H1 (cell line): ENCODE measurements around the gene USP7. TPM values are rescaled to one million over a fixed set of nuclear protein-coding genes. Genes with fewer than 3 reads are reported as not detected.

ENCODE experiments used
- CTCF ChIA-PET: fragments of 300-600 bp; sonication (Branson Sonifier 250); formaldehyde crosslinking; loops from one replicate; lab custom pipeline; 2021; ENCODE audit not compliant: partially characterized antibody; lab: Charles Lee
- POLR2A ChIA-PET: fragments of 300-600 bp; sonication (Branson Sonifier 250); formaldehyde crosslinking; loops from one replicate; lab custom pipeline; 2021; ENCODE audit warnings: inconsistent platforms; ENCODE audit not compliant: partially characterized antibody; lab: Charles Lee
- DNase-seq, 2 experiments: peaks; one replicate each; pipeline versions ENCODE4 v3.0.0 to v3.0.0-alpha.2; 2010 to 2022; ENCODE audit warnings: low spot score in 2 of 2, low read depth in 1 of 2, mixed read lengths in 1 of 2
- FAIRE-seq: peaks from 2 replicates; lab custom pipeline; 2011; peaks lifted over from hg19 to GRCh38; lab: Jason Lieb, UNC
- H2AFZ ChIP-seq: 2 replicates; pipeline ENCODE4 v1.8.1; 2012; ENCODE audit warnings: low read length, inconsistent platforms
- H2AK5ac ChIP-seq: 2 replicates; pipeline ENCODE4 v1.6.1; 2013; ENCODE audit warnings: low read depth, low read length
- H2BK120ac ChIP-seq: replicated peaks from 2 replicates; pipeline ENCODE3; 2013; ENCODE audit warnings: low read depth, low read length, inconsistent platforms
- H2BK12ac ChIP-seq: 2 replicates; pipeline ENCODE4 v1.6.1; 2013; ENCODE audit warnings: low read depth, low read length
- H2BK15ac ChIP-seq: 2 replicates; pipeline ENCODE4 v1.6.1; 2013; ENCODE audit warnings: low read length
- H2BK20ac ChIP-seq: 2 replicates; pipeline ENCODE4 v1.6.1; 2013; ENCODE audit warnings: low read length
- H2BK5ac ChIP-seq: 2 replicates; pipeline ENCODE4 v1.6.1; 2013; ENCODE audit warnings: low read depth, low read length
- H3K14ac ChIP-seq: 2 replicates; pipeline ENCODE4 v1.6.1; 2013; ENCODE audit warnings: inconsistent platforms; ENCODE audit not compliant: insufficient read length
- H3K18ac ChIP-seq: 2 replicates; pipeline ENCODE4 v1.6.1; 2013; ENCODE audit warnings: low read length; ENCODE audit errors: extremely low read depth
- H3K23ac ChIP-seq: 2 replicates; pipeline ENCODE4 v1.6.1; 2013; ENCODE audit warnings: inconsistent platforms; ENCODE audit not compliant: insufficient read length
- H3K23me2 ChIP-seq: 2 replicates; pipeline ENCODE4 v1.6.1; 2013; ENCODE audit warnings: low read depth, low read length
- H3K27ac ChIP-seq: 2 replicates; pipeline ENCODE4 v1.6.1; 2011; ENCODE audit warnings: low read depth, low read length, inconsistent platforms
- H3K27me3 ChIP-seq, 4 experiments: replicated peaks in 1 of 4; 1 replicate in 1 of 4; 2 replicates in 3 of 4; pipeline versions ENCODE4 v1.6.1 to v1.8.1; 2011 to 2013; ENCODE audit warnings: low read length in 3 of 4, mild to moderate bottlenecking in 3 of 4, inconsistent platforms in 2 of 4, mixed read lengths in 2 of 4, moderate library complexity in 1 of 4; ENCODE audit not compliant: control insufficient read depth in 3 of 4, insufficient read depth in 3 of 4; ENCODE audit errors: extremely low read depth in 1 of 4
- H3K36me3 ChIP-seq, 4 experiments: 2 replicates each; pipeline versions ENCODE4 v1.6.1 to v1.8.1; 2011 to 2013; ENCODE audit warnings: mild to moderate bottlenecking in 4 of 4, low read length in 3 of 4, moderate library complexity in 2 of 4, control low read depth in 1 of 4, inconsistent platforms in 1 of 4; ENCODE audit not compliant: insufficient read depth in 4 of 4, control insufficient read depth in 2 of 4
- H3K4ac ChIP-seq: replicated peaks from 2 replicates; pipeline ENCODE3; 2013; ENCODE audit warnings: low read length, low read depth, mixed read lengths, inconsistent platforms; ENCODE audit not compliant: insufficient read length
- H3K4me1 ChIP-seq, 4 experiments: replicated peaks in 1 of 4; 1 replicate in 1 of 4; 2 replicates in 3 of 4; pipeline versions ENCODE4 v1.6.1 to v1.8.1; 2011 to 2013; ENCODE audit warnings: low read length in 3 of 4, inconsistent platforms in 2 of 4, mixed read lengths in 1 of 4; ENCODE audit not compliant: insufficient read depth in 4 of 4, control insufficient read depth in 3 of 4
- H3K4me2 ChIP-seq, 2 experiments: 2 replicates each; pipeline versions ENCODE4 v1.6.1 to v1.8.1; 2011 to 2013; ENCODE audit warnings: low read depth in 2 of 2, low read length in 2 of 2, control low read depth in 1 of 2, inconsistent platforms in 1 of 2, mild to moderate bottlenecking in 1 of 2; ENCODE audit not compliant: insufficient read depth in 1 of 2
- H3K4me3 ChIP-seq, 4 experiments: fragments of 200-600, 300-600 bp in 1 of 4; sonication (generic), shearing (Covaris generic), sonication (Bioruptor Twin) in 1 of 4; 2 replicates each; pipeline versions ENCODE4 v1.5.1 to v1.8.1; 2011 to 2016; ENCODE audit warnings: low read length in 4 of 4, low read depth in 3 of 4, control low read depth in 2 of 4, inconsistent platforms in 2 of 4, mild to moderate bottlenecking in 2 of 4, mixed read lengths in 1 of 4, moderate library complexity in 1 of 4; ENCODE audit not compliant: insufficient read depth in 2 of 4; ENCODE audit errors: extremely low read depth in 1 of 4
- H3K56ac ChIP-seq: replicated peaks from 2 replicates; pipeline ENCODE3; 2013; ENCODE audit warnings: low read depth, mild to moderate bottlenecking, mixed read lengths, low read length, inconsistent platforms; ENCODE audit not compliant: insufficient read length
- H3K79me1 ChIP-seq: 2 replicates; pipeline ENCODE4 v1.6.1; 2013; ENCODE audit warnings: low read depth, low read length, control low read depth
- H3K79me2 ChIP-seq, 2 experiments: 2 replicates each; pipeline versions ENCODE4 v1.6.1 to v1.8.1; 2012 to 2013; ENCODE audit warnings: low read length in 2 of 2, mild to moderate bottlenecking in 2 of 2, inconsistent platforms in 1 of 2; ENCODE audit not compliant: insufficient read depth in 2 of 2, control insufficient read depth in 1 of 2
- H3K9ac ChIP-seq, 4 experiments: replicated peaks in 1 of 4; 1 replicate in 1 of 4; 2 replicates in 3 of 4; pipeline versions ENCODE4 v1.6.1 to v1.8.1; 2011 to 2013; ENCODE audit warnings: low read depth in 3 of 4, low read length in 3 of 4, control low read depth in 2 of 4, mild to moderate bottlenecking in 2 of 4, moderate library complexity in 2 of 4, inconsistent platforms in 1 of 4; ENCODE audit errors: extremely low read depth in 1 of 4
- H3K9me3 ChIP-seq, 2 experiments: 2 replicates each; pipeline versions ENCODE4 v1.6.1 to v1.8.1; 2012 to 2013; ENCODE audit warnings: mild to moderate bottlenecking in 2 of 2, moderate library complexity in 2 of 2, control low read depth in 1 of 2, inconsistent platforms in 1 of 2, low read depth in 1 of 2, low read length in 1 of 2, mixed read lengths in 1 of 2; ENCODE audit not compliant: insufficient read depth in 2 of 2
- H4K20me1 ChIP-seq, 2 experiments: replicated peaks in 1 of 2; 2 replicates each; pipeline versions ENCODE3 to v1.8.1; 2011 to 2013; ENCODE audit warnings: inconsistent platforms in 2 of 2, low read length in 2 of 2, mild to moderate bottlenecking in 1 of 2; ENCODE audit not compliant: insufficient read depth in 2 of 2, control insufficient read depth in 1 of 2
- H4K5ac ChIP-seq: 2 replicates; pipeline ENCODE4 v1.6.1; 2013; ENCODE audit warnings: low read length, low read depth, mixed read lengths, inconsistent platforms; ENCODE audit not compliant: insufficient read length
- H4K8ac ChIP-seq: 2 replicates; pipeline ENCODE4 v1.8.0; 2013; ENCODE audit warnings: mild to moderate bottlenecking, moderate library complexity, low read length, inconsistent platforms; ENCODE audit not compliant: insufficient read depth; ENCODE audit errors: extremely low read depth
- H4K91ac ChIP-seq: replicated peaks from 2 replicates; pipeline ENCODE3; 2013; ENCODE audit warnings: low read length, mixed read lengths, inconsistent platforms; ENCODE audit not compliant: insufficient read length
- CEBPB ChIP-seq: IDR thresholded peaks from 2 replicates; pipeline ENCODE4 v1.6.1; 2012; ENCODE audit warnings: low read depth, low read length
- CHD2 ChIP-seq: IDR thresholded peaks from 2 replicates; pipeline ENCODE4 v1.6.1; 2012; ENCODE audit warnings: low read length, improper control_type of control experiment
- EZH2 ChIP-seq: fragments of 200-600 bp; sonication (generic); IDR thresholded peaks from 2 replicates; pipeline ENCODE4 v1.7.1; 2012; ENCODE audit warnings: low read depth, mild to moderate bottlenecking, moderate library complexity, low read length, inconsistent platforms; ENCODE audit not compliant: severe bottlenecking
- GABPA ChIP-seq: IDR thresholded peaks from 2 replicates; pipeline ENCODE4 v1.6.1; 2011; ENCODE audit warnings: mild to moderate bottlenecking, low read length, moderate library complexity, borderline replicate concordance; ENCODE audit not compliant: insufficient read depth
- KDM1A ChIP-seq: fragments of 200-600, 300-600 bp; sonication (generic); IDR thresholded peaks from 2 replicates; pipeline ENCODE4 v1.7.1; 2016; ENCODE audit warnings: mild to moderate bottlenecking, low read length, borderline replicate concordance
- MAFK ChIP-seq: IDR thresholded peaks from 2 replicates; pipeline ENCODE4 v1.6.1; 2012; ENCODE audit warnings: low read depth, mild to moderate bottlenecking, improper control_type of control experiment, low read length
- NANOG ChIP-seq: IDR thresholded peaks from 2 replicates; pipeline ENCODE4 v1.6.1; 2011; ENCODE audit warnings: low read length, low read depth, mild to moderate bottlenecking, inconsistent platforms; ENCODE audit not compliant: insufficient read depth, poor library complexity, severe bottlenecking
- POLR2AphosphoS5 ChIP-seq: IDR thresholded peaks from 2 replicates; pipeline ENCODE4 v1.6.1; 2011; ENCODE audit warnings: low read depth, low read length
- SRF ChIP-seq: IDR thresholded peaks from 2 replicates; pipeline ENCODE4 v1.6.1; 2011; ENCODE audit warnings: mild to moderate bottlenecking, low read depth, low read length, moderate library complexity
- TBP ChIP-seq: IDR thresholded peaks from 2 replicates; pipeline ENCODE4 v1.6.1; 2011; ENCODE audit warnings: low read depth, low read length, improper control_type of control experiment
- USF2 ChIP-seq: IDR thresholded peaks from 2 replicates; pipeline ENCODE4 v1.6.1; 2011; ENCODE audit warnings: low read length, improper control_type of control experiment
- YY1 ChIP-seq: IDR thresholded peaks from 2 replicates; pipeline ENCODE4 v1.6.1; 2011; ENCODE audit warnings: low read depth, mild to moderate bottlenecking, low read length
- WGBS, 2 experiments: shearing (Covaris generic) in 1 of 2; methylation state at CpG; one replicate each; pipeline versions ENCODE4 v1.1.6 to v1.1.7; 2013 to 2015; ENCODE audit warnings: low lambda C conversion rate in 2 of 2, mixed read lengths in 2 of 2, inconsistent platforms in 1 of 2, low coverage in 1 of 2, missing lambda C conversion rate in 1 of 2; ENCODE audit not compliant: insufficient replicate concordance in 2 of 2, insufficient coverage in 1 of 2, insufficient read length in 1 of 2; ENCODE audit errors: extremely low coverage in 1 of 2, missing lambda C conversion rate in 1 of 2; 5-methylcytosine and 5-hydroxymethylcytosine counted together
- polyA plus RNA-seq, 7 experiments: library from polyadenylated mRNA; depleted of rRNA in 3 of 7; stranded (reverse) in 5 of 7; unstranded in 2 of 7; fragments of >200 nt in 5 of 7; fragments of 200-250 nt in 2 of 7; gene quantifications; 1 replicate in 5 of 7; 2 replicates in 1 of 7; 4 replicates in 1 of 7; pipeline versions ENCODE4 v1.2.1 to v1.2.3, GENCODE V29; 2011 to 2013; ENCODE audit warnings: missing spikeins in 2 of 7, mixed read lengths in 2 of 7
- total RNA-seq: library from RNA; stranded (reverse); fragmentation: NEBNext Ultra II Directional; extraction: Animal tissue kit (Norgen Biotek cat#: 25700); gene quantifications from 2 replicates; pipeline ENCODE4 v1.2.1, GENCODE V29; 2021

Gene USP7
- total and polyA plus RNA-seq, 2 of the 8 experiments (the other 6 are each of a cell fraction or from before 2014, with no cell fraction given): 21.3 to 211 TPM

- H3K36me3 ChIP-seq: peaks cover 57 to 90% (median 81%) of the 10 kb centered on the region in 4 experiments
- no peak overlapping the region for H3K27ac ChIP-seq
- H3K4me2 ChIP-seq: no peak overlapping the region
- H2BK5ac ChIP-seq: no peak overlapping the region
- H2BK12ac ChIP-seq: no peak overlapping the region
- H2AFZ ChIP-seq: no peak overlapping the region
- no peak overlapping the region for H3K4me3 ChIP-seq
- no peaks in the 10 kb centered on the region; a peak in 2 of 7 replicates for H3K4me1 ChIP-seq
- H3K9ac ChIP-seq: no peak overlapping the region
- WGBS, 2 experiments: 89% methylated on average over 5 of the region's 5 CpGs; no CpG with 5 or more reads in 1 of the 2 experiments
- H3K9me3 ChIP-seq: no peaks in the 10 kb centered on the region
- DNase-seq (no peak), FAIRE-seq (no peak)
- H3K27me3 ChIP-seq: no peaks in the 10 kb centered on the region
- no peak overlapping the region for H3K14ac ChIP-seq
- no peak overlapping the region for H2BK120ac ChIP-seq
- no peak overlapping the region for H3K18ac ChIP-seq
- no peaks in the 10 kb centered on the region; the same call in 1 of the 2 replicates for H3K79me1 ChIP-seq
- no peaks in the 10 kb centered on the region for H3K79me2 ChIP-seq
- H4K8ac ChIP-seq: no peak overlapping the region
- TF ChIP-seq EZH2 (no peak), TBP (no peak), SRF (no peak), USF2 (no peak), CHD2 (no peak), POLR2AphosphoS5 (no peak), KDM1A (no peak), NANOG (no peak), CEBPB (no peak), MAFK (no peak), YY1 (no peak), GABPA (no peak)
- no peak overlapping the region for H2AK5ac ChIP-seq
- ChIA-PET CTCF (interaction anchor here (1.0 to 3.1 kb wide), 9 partner anchors 11 to 235 kb away, joined by 3 to 18 read pairs (median 6); partner anchors contain the start of gene LITAFD), POLR2A (interaction anchor here (1.0 to 1.5 kb wide), 3 partner anchors 8 to 20 kb away, joined by 3 to 4 read pairs (median 3); no protein-coding TSS in a partner anchor)
- H3K4ac ChIP-seq: no peak overlapping the region
- no peak overlapping the region for H4K91ac ChIP-seq
- peaks cover 5 to 7% of the 10 kb centered on the region in 2 experiments for H4K20me1 ChIP-seq
- no peak overlapping the region for H2BK20ac ChIP-seq
- H4K5ac ChIP-seq: no peak overlapping the region
- H3K23ac ChIP-seq: no peak overlapping the region
- H2BK15ac ChIP-seq: no peak overlapping the region
- H3K23me2 ChIP-seq: no peaks in the 10 kb centered on the region
- no peak overlapping the region for H3K56ac ChIP-seq
Observed at GRCh38 chr16:8900343-8900742, 63.4 kb downstream of the USP7 start.
